Measurements from ENCODE around the gene SUN3. TPM values are rescaled to one million over a fixed set of nuclear protein-coding genes. Genes with fewer than 3 reads are reported as not detected.
"Not testable (repeated sequence)": the region's sequence is repeated elsewhere in the genome, so short reads cannot be mapped to it uniquely, and the experiment has no call there.

Gene SUN3
- total RNA-seq, 1 experiment from 2014 or later = not detected

GRCh38 chr7:47943676-47944474 lies 85.0 kb downstream of the SUN3 start:
- H3K4ac ChIP-seq (ENCODE audit: low read depth, low read length) = no peak overlapping the region
- no peak overlapping the region for H4K5ac ChIP-seq (ENCODE audit: insufficient read length, low read depth, low read length)
- no peak overlapping the region for H3K18ac ChIP-seq (ENCODE audit: insufficient read length, low read depth, low read length)
- peaks cover 21 to 38% of the 10 kb centered on the region in 2 experiments for H3K4me1 Mint-ChIP-seq
- no peak overlapping the region for H2AK5ac ChIP-seq (ENCODE audit: insufficient read length, low read length)
- no peaks in the 10 kb centered on the region for H3K27me3 ChIP-seq (ENCODE audit: insufficient read depth, low read length)
- TF ChIP-seq, protein P1, sequence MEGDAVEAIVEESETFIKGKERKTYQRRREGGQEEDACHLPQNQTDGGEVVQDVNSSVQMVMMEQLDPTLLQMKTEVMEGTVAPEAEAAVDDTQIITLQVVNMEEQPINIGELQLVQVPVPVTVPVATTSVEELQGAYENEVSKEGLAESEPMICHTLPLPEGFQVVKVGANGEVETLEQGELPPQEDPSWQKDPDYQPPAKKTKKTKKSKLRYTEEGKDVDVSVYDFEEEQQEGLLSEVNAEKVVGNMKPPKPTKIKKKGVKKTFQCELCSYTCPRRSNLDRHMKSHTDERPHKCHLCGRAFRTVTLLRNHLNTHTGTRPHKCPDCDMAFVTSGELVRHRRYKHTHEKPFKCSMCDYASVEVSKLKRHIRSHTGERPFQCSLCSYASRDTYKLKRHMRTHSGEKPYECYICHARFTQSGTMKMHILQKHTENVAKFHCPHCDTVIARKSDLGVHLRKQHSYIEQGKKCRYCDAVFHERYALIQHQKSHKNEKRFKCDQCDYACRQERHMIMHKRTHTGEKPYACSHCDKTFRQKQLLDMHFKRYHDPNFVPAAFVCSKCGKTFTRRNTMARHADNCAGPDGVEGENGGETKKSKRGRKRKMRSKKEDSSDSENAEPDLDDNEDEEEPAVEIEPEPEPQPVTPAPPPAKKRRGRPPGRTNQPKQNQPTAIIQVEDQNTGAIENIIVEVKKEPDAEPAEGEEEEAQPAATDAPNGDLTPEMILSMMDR (conservative IDR thresholded peaks at IDR 0.05) = no peak
- no peak overlapping the region for H4K8ac ChIP-seq (replicated peaks; ENCODE audit: insufficient read length, low read depth, low read length)
- WGBS (ENCODE audit: extremely low coverage, insufficient read length, low lambda C conversion rate) = no CpG with 5 or more reads among the region's 8 CpGs
- no peaks in the 10 kb centered on the region for H3K79me1 ChIP-seq (ENCODE audit: insufficient read depth, low read depth, low read length, poor library complexity, severe bottlenecking)
- H3K14ac ChIP-seq (ENCODE audit: insufficient read depth, low read length) = no peak overlapping the region; the same call in 1 of the 2 replicates
- no peaks in the 10 kb centered on the region for H3K9me3 ChIP-seq (ENCODE audit: control insufficient read depth, low read depth, low read length)
- no peak overlapping the region for H4K91ac ChIP-seq (ENCODE audit: insufficient read length, low read depth, low read length)
- H3K36me3 Mint-ChIP-seq (ENCODE audit: insufficient read depth in 1 of 3, low read depth in 3 of 3) = no peaks in the 10 kb centered on the region
- H3K9me3 Mint-ChIP-seq = no peaks in the 10 kb centered on the region
- H3T11ph ChIP-seq (ENCODE audit: low read length) = no peak overlapping the region
- no peak overlapping the region for H2BK5ac ChIP-seq (ENCODE audit: insufficient read length, low read length)
- DNase-seq = no peak
- H3K27me3 Mint-ChIP-seq (ENCODE audit: low read depth) = no peaks in the 10 kb centered on the region; the same call in 1 of the 2 replicates
- no peak overlapping the region for H2AFZ ChIP-seq (ENCODE audit: low read length)
- no peaks in the 10 kb centered on the region for H3K23me2 ChIP-seq (ENCODE audit: insufficient read length, low read depth, low read length, poor library complexity, severe bottlenecking)
- H3K23ac ChIP-seq (ENCODE audit: insufficient read length, low read depth, low read length) = no peak overlapping the region
- no peaks in the 10 kb centered on the region for H3K79me2 ChIP-seq (ENCODE audit: insufficient read depth, low read length)
- H2BK15ac ChIP-seq (ENCODE audit: low read depth, low read length) = no peak overlapping the region
- H3K4me2 ChIP-seq (ENCODE audit: insufficient read depth, insufficient read length, low read length) = no peak overlapping the region
- H3K27ac ChIP-seq (ENCODE audit: insufficient read length, low read depth, low read length) = no peak overlapping the region
- no peak overlapping the region for H2BK120ac ChIP-seq (ENCODE audit: low read depth, low read length, poor library complexity, severe bottlenecking)
- no peak overlapping the region for H2BK20ac ChIP-seq (ENCODE audit: low read depth, low read length, poor library complexity, severe bottlenecking)
- no peaks in the 10 kb centered on the region for H4K20me1 ChIP-seq (ENCODE audit: control insufficient read depth, insufficient read depth, insufficient read length)
- no peak overlapping the region for H3K4me3 Mint-ChIP-seq
- H3K4me1 ChIP-seq (ENCODE audit: insufficient read depth, low read length) = peaks cover 8% of the 10 kb centered on the region; the same call in 1 of the 2 replicates
- H3K27ac Mint-ChIP-seq = no peak overlapping the region
- H2BK12ac ChIP-seq (ENCODE audit: insufficient read length, low read depth, low read length) = no peak overlapping the region
- H3K56ac ChIP-seq (ENCODE audit: insufficient read length, low read depth, low read length) = no peak overlapping the region
- H3K9ac ChIP-seq (ENCODE audit: extremely low read depth, insufficient read length, low read length) = no peak overlapping the region

DNA sequence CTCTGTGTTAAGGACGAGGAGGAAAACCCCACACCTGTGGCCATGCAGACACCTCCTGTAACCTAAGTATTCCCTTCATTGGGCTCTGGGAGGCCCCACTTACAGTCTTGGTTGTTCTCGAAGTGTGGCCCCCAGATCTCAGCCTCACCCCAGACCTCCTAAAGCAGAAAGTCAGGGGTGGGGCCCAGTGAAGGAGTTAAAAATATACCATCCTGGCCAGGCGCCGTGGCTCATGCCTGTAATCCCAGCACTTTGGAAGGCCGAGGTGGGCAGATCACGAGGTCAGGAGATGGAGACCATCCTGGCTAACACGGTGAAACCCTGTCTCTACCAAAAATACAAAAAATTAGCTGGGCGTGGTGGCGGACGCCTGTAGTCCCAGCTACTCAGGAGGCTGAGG lies 86.3 kb downstream of the SUN3 start:
- not testable (repeated sequence) for H3K27ac ChIP-seq (ENCODE audit: insufficient read length, low read depth, low read length); H3K79me1 ChIP-seq (ENCODE audit: insufficient read depth, low read depth, low read length, poor library complexity, severe bottlenecking); H3K23me2 ChIP-seq (ENCODE audit: insufficient read length, low read depth, low read length, poor library complexity, severe bottlenecking); H3T11ph ChIP-seq (ENCODE audit: low read length); H4K91ac ChIP-seq (ENCODE audit: insufficient read length, low read depth, low read length); H2AFZ ChIP-seq (ENCODE audit: low read length); H3K27me3 ChIP-seq (ENCODE audit: insufficient read depth, low read length); H3K9me3 Mint-ChIP-seq; DNase-seq; H3K18ac ChIP-seq (ENCODE audit: insufficient read length, low read depth, low read length); H4K5ac ChIP-seq (ENCODE audit: insufficient read length, low read depth, low read length); H4K8ac ChIP-seq (replicated peaks; ENCODE audit: insufficient read length, low read depth, low read length); H3K23ac ChIP-seq (ENCODE audit: insufficient read length, low read depth, low read length); H3K4ac ChIP-seq (ENCODE audit: low read depth, low read length); H3K79me2 ChIP-seq (ENCODE audit: insufficient read depth, low read length); H3K36me3 Mint-ChIP-seq (ENCODE audit: insufficient read depth in 1 of 3, low read depth in 3 of 3); H2BK20ac ChIP-seq (ENCODE audit: low read depth, low read length, poor library complexity, severe bottlenecking); H4K20me1 ChIP-seq (ENCODE audit: control insufficient read depth, insufficient read depth, insufficient read length); H3K9me3 ChIP-seq (ENCODE audit: control insufficient read depth, low read depth, low read length); H3K4me1 ChIP-seq (ENCODE audit: insufficient read depth, low read length); H3K4me3 Mint-ChIP-seq; H3K4me2 ChIP-seq (ENCODE audit: insufficient read depth, insufficient read length, low read length); H3K56ac ChIP-seq (ENCODE audit: insufficient read length, low read depth, low read length); H3K9ac ChIP-seq (ENCODE audit: extremely low read depth, insufficient read length, low read length); H2BK15ac ChIP-seq (ENCODE audit: low read depth, low read length); H2BK12ac ChIP-seq (ENCODE audit: insufficient read length, low read depth, low read length); H3K14ac ChIP-seq (ENCODE audit: insufficient read depth, low read length); H2BK5ac ChIP-seq (ENCODE audit: insufficient read length, low read length); H3K27me3 Mint-ChIP-seq (ENCODE audit: low read depth); H2AK5ac ChIP-seq (ENCODE audit: insufficient read length, low read length); H3K27ac Mint-ChIP-seq; H2BK120ac ChIP-seq (ENCODE audit: low read depth, low read length, poor library complexity, severe bottlenecking)
- WGBS (ENCODE audit: extremely low coverage, insufficient read length, low lambda C conversion rate) = no CpG with 5 or more reads among the region's 10 CpGs
- H3K4me1 Mint-ChIP-seq = peaks cover 24 to 39% of the 10 kb centered on the region in 2 experiments
